GM23248 (cell line): Measurements from ENCODE around the gene LEKR1. TPM values are rescaled to one million over a fixed set of nuclear protein-coding genes. Genes with fewer than 3 reads are reported as not detected.

Experiments used
- DNase-seq: peaks from one replicate; pipeline ENCODE4 v3.0.0-alpha.2; 2015
- H2AFZ ChIP-seq: fragments of 200-600 bp; sonication (generic); 2 replicates; pipeline ENCODE4 v1.6.1; 2016; ENCODE audit warnings: antibody characterized with exemption
- H3F3A ChIP-seq: fragments of 200-600 bp; sonication (generic); 2 replicates; pipeline ENCODE4 v1.6.1; 2016; ENCODE audit warnings: mild to moderate bottlenecking, antibody characterized with exemption, mixed run types; ENCODE audit not compliant: insufficient read depth
- H3K27ac ChIP-seq: fragments of 200-600 bp; sonication (generic); 2 replicates; pipeline ENCODE4 v1.5.1; 2016; ENCODE audit warnings: mild to moderate bottlenecking
- H3K27me3 ChIP-seq: fragments of 200-600 bp; sonication (generic); replicated peaks from 2 replicates; pipeline ENCODE4 v1.6.1; 2016; ENCODE audit warnings: mild to moderate bottlenecking; ENCODE audit not compliant: insufficient read depth
- H3K36me3 ChIP-seq: fragments of 200-600 bp; sonication (generic); 2 replicates; pipeline ENCODE4 v1.6.1; 2016; ENCODE audit warnings: low read depth, mild to moderate bottlenecking
- H3K4me1 ChIP-seq: fragments of 200-600 bp; sonication (generic); 2 replicates; pipeline ENCODE4 v1.6.1; 2016; ENCODE audit warnings: mild to moderate bottlenecking; ENCODE audit not compliant: insufficient read depth
- H3K4me2 ChIP-seq: fragments of 200-600 bp; sonication (generic); one replicate; pipeline ENCODE4 v1.6.1; 2016; ENCODE audit warnings: mild to moderate bottlenecking; ENCODE audit not compliant: unreplicated experiment
- H3K4me3 ChIP-seq: fragments of 200-600 bp; sonication (generic); 2 replicates; pipeline ENCODE4 v1.5.1; 2016; ENCODE audit warnings: mild to moderate bottlenecking
- H3K79me2 ChIP-seq: fragments of 200-600 bp; sonication (generic); 2 replicates; pipeline ENCODE4 v1.6.1; 2016; ENCODE audit warnings: mild to moderate bottlenecking; ENCODE audit not compliant: insufficient read depth
- H3K9ac ChIP-seq: fragments of 200-600 bp; sonication (generic); 2 replicates; pipeline ENCODE4 v1.6.1; 2016; ENCODE audit warnings: mild to moderate bottlenecking
- H3K9me2 ChIP-seq: fragments of 200-600 bp; sonication (generic); 2 replicates; pipeline ENCODE4 v1.6.1; 2016; ENCODE audit warnings: mixed run types, mild to moderate bottlenecking, moderate library complexity; ENCODE audit not compliant: insufficient read depth
- H3K9me3 ChIP-seq: fragments of 200-600 bp; sonication (generic); one replicate; pipeline ENCODE4 v1.6.1; 2017; ENCODE audit warnings: low read depth
- H4K20me1 ChIP-seq: fragments of 200-600 bp; sonication (generic); 2 replicates; pipeline ENCODE4 v1.6.0; 2016; ENCODE audit not compliant: insufficient read depth
- EZH2 ChIP-seq: fragments of 200-600 bp; sonication (generic); IDR thresholded peaks from 2 replicates; pipeline ENCODE4 v1.6.1; 2018; ENCODE audit warnings: antibody characterized with exemption, mild to moderate bottlenecking; ENCODE audit not compliant: insufficient read depth, poor library complexity, severe bottlenecking
- EZH2phosphoT487 ChIP-seq: fragments of 200-600 bp; sonication (generic); IDR thresholded peaks from 2 replicates; pipeline ENCODE4 v1.6.1; 2018; ENCODE audit warnings: antibody characterized with exemption, moderate library complexity, mild to moderate bottlenecking, low read depth; ENCODE audit not compliant: insufficient read depth
- WGBS, 2 experiments: methylation state at CpG; one replicate each; pipeline ENCODE4 v1.1.6; 2015 to 2017; ENCODE audit warnings: low lambda C conversion rate in 2 of 2, low coverage in 1 of 2; ENCODE audit errors: missing lambda C conversion rate in 2 of 2; 5-methylcytosine and 5-hydroxymethylcytosine counted together
- in situ Hi-C: fragments of 300-500 bp; cut with MboI; formaldehyde crosslinking; loops from 2 replicates; pipeline ENCODE4 v1.15.0; 2020
- polyA plus RNA-seq: library from polyadenylated mRNA; unstranded; fragments of >200 nt; fragmentation: Nextera tagmentation; extraction: Ambion mirVana; gene quantifications from 2 replicates; pipeline ENCODE4 v1.2.1, GENCODE V29; 2016
- total RNA-seq: library from RNA; depleted of rRNA; stranded (reverse); fragments of >200 nt; shearing (Covaris generic); gene quantifications from 2 replicates; pipeline ENCODE4 v1.2.3, GENCODE V29; 2014

LEKR1 gene
- total and polyA plus RNA-seq, 2 experiments from 2014 or later: 0.32 to 0.43 TPM

DNA sequence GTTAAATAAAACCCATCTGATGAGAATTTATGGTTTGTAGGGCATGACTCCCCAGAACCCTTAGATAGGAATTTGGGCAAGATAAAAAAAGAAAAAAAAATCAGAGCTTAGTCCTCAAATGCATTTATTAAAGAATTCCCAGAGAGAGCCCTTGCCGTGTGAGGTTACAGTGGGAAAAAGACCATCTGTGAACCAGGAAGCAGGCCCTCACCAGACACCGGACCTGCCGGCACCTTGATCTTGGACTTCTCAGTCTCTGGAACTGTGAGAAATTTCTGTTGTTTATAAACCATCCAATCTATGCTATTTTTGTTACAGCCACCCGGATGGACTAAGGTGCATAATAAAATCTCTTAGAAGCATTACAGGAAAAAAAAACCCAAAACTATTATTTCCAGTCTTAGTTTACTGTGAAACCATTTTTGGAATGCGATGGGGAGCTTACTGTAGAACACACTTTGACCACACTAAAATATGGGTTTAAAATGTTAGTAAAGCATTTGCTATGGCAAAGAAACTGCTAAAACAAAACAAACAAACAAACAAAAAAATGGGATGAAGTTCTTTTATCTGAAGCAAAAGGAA, 72.2 kb downstream of the LEKR1 start:
- Histone ChIP-seq H3K27me3 (no peaks in the 10 kb centered on the region), H3K9ac (no peak overlapping the region), H3K79me2 (no peaks in the 10 kb centered on the region), H3F3A (no peaks in the 10 kb centered on the region), H3K9me3 (no peaks in the 10 kb centered on the region), H3K4me2 (no peak overlapping the region), H3K36me3 (no peaks in the 10 kb centered on the region), H2AFZ (peak overlapping the region; percentile 18; the same call in 1 of the 2 replicates), H3K4me3 (no peak overlapping the region), H3K9me2 (no peaks in the 10 kb centered on the region), H3K4me1 (peaks cover 4% of the 10 kb centered on the region; the same call in 1 of the 2 replicates), H4K20me1 (no peaks in the 10 kb centered on the region), H3K27ac (no peak overlapping the region)
- DNase-seq: no peak
- TF ChIP-seq EZH2 (no peak), EZH2phosphoT487 (no peak)
- in situ Hi-C loops: no loop called here
- 75 to 78% methylated on average over 5 of the region's 5 CpGs for WGBS, 2 experiments

DNA sequence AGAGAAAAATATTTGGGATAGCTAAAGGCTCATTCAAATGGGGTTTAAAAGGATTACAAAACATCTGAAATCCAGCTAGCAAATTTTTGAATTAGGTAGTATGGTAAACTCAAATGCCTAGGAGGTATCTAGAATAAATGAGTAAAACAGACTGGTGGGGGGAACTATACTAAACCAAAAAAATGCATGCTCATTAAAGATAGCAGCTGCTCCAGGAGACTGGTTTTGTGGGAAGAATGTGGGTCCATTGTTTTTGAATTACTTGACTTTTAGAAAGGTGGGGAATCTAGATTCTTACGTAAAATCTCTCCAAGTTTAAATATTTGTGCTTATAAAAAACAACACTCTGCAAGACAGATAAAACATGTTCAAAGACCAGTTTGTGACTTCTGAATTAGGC, 73.8 kb downstream of the LEKR1 start:
- H3K27me3 ChIP-seq: no peaks in the 10 kb centered on the region
- no peaks in the 10 kb centered on the region for H3K36me3 ChIP-seq
- in situ Hi-C loops: no loop called here
- H4K20me1 ChIP-seq: no peaks in the 10 kb centered on the region
- H3K9me3 ChIP-seq: no peaks in the 10 kb centered on the region
- no peak for DNase-seq
- no peak overlapping the region for H3K9ac ChIP-seq
- TF ChIP-seq EZH2phosphoT487 (no peak), EZH2 (no peak)
- peaks cover 3% of the 10 kb centered on the region; the same call in 1 of the 2 replicates for H3K4me1 ChIP-seq
- no peaks in the 10 kb centered on the region for H3K79me2 ChIP-seq
- no peaks in the 10 kb centered on the region for H3K9me2 ChIP-seq
- H3K4me3 ChIP-seq: no peak overlapping the region
- H2AFZ ChIP-seq: no peak overlapping the region
- WGBS, 2 experiments: 92 to 96% methylated on average over 1 of the region's 1 CpG
- H3F3A ChIP-seq: no peaks in the 10 kb centered on the region
- H3K4me2 ChIP-seq: no peak overlapping the region
- H3K27ac ChIP-seq: no peak overlapping the region

DNA sequence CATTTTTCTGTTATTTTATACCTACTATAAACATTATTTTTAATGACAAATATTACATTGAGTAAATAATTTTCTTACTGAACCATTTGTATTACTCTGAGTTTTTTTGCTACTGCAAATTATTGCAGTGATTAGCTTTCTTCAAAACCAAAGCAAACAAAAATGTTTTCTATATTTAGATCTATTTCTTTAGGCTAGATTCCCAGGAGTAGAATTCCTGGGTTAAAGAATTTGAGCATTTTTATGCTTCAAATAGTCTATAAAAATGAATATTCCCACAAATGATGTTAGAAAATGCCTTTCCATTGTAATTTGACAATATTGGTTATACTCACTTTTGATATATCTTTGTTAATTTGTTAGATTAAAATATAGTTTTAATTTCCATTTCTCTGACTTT, 76.8 kb downstream of the LEKR1 start:
- in situ Hi-C loops: no loop called here
- Histone ChIP-seq H3F3A (no peaks in the 10 kb centered on the region), H3K4me3 (no peak overlapping the region), H3K4me1 (peaks cover 3% of the 10 kb centered on the region; the same call in 1 of the 2 replicates), H3K79me2 (no peaks in the 10 kb centered on the region), H3K27ac (no peak overlapping the region), H3K9me2 (no peaks in the 10 kb centered on the region; the same call in 1 of the 2 replicates), H4K20me1 (no peaks in the 10 kb centered on the region), H3K4me2 (no peak overlapping the region), H2AFZ (no peak overlapping the region), H3K9me3 (no peaks in the 10 kb centered on the region), H3K9ac (no peak overlapping the region), H3K36me3 (no peaks in the 10 kb centered on the region), H3K27me3 (no peaks in the 10 kb centered on the region)
- TF ChIP-seq EZH2: no peak
- TF ChIP-seq EZH2phosphoT487: no peak
- peak; percentile 3 for DNase-seq

DNA sequence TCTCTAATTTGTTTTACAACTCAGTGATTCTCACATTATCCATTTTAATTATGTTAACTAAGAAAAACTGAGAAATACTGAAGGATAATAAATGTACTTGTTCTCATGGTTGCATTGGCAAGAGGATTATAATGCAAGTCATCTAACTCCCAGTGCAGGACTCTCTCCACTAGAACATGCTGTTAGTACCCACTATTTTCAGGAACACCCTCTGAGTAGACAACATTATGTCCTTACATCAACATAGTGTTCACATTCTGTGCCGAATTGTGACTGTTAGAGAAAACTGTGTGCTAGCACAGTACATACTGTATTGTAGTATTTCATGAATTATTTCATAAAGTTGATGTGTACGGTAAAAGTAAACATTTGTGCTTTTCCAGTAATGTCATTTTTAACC, 80.1 kb downstream of the LEKR1 start:
- Histone ChIP-seq H3K27ac (no peak overlapping the region), H2AFZ (no peak overlapping the region), H3K9me3 (no peaks in the 10 kb centered on the region), H3K27me3 (no peaks in the 10 kb centered on the region), H3K9me2 (no peaks in the 10 kb centered on the region; the same call in 1 of the 2 replicates), H3K4me2 (no peak overlapping the region), H3K79me2 (no peaks in the 10 kb centered on the region), H3K9ac (no peak overlapping the region), H3F3A (no peaks in the 10 kb centered on the region), H3K4me3 (no peak overlapping the region), H3K36me3 (no peaks in the 10 kb centered on the region), H4K20me1 (no peaks in the 10 kb centered on the region), H3K4me1 (peaks cover 7% of the 10 kb centered on the region; the same call in 1 of the 2 replicates)
- TF ChIP-seq EZH2 (no peak), EZH2phosphoT487 (no peak)
- WGBS, 2 experiments: 95% methylated on average over 2 of the region's 2 CpGs
- DNase-seq: no peak
- in situ Hi-C loops: no loop called here

DNA sequence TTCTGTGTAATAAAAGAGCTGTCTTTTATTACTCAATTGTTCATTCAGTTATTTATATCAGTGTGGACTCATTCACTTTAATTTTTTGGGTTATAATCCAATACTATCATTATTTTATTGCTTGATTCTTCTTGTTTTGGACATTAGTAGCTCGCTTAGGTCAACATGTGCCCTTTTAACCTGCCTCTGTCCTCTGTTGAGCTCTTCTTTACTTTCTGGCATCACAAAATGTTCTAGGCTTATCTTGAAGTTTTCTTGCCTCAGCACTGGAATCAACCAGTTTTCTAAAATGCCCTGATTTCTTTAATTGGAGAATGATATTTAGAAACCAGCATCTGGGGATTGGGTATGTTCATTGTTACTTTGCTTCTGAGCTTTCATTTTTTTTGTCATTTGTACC, 82.2 kb downstream of the LEKR1 start:
- 89 to 94% methylated on average over 1 of the region's 1 CpG for WGBS, 2 experiments
- Histone ChIP-seq H2AFZ (no peak overlapping the region), H3K79me2 (no peaks in the 10 kb centered on the region), H3K9ac (no peak overlapping the region), H3K4me2 (no peak overlapping the region), H3K27me3 (no peaks in the 10 kb centered on the region), H3F3A (no peaks in the 10 kb centered on the region), H3K4me1 (0 out of 2 replicates have a peak, but pooled peaks cover 5% of the 10 kb centered on the region), H4K20me1 (no peaks in the 10 kb centered on the region), H3K9me2 (no peaks in the 10 kb centered on the region; the same call in 1 of the 2 replicates), H3K9me3 (no peaks in the 10 kb centered on the region), H3K4me3 (no peak overlapping the region), H3K36me3 (no peaks in the 10 kb centered on the region), H3K27ac (no peak overlapping the region)
- in situ Hi-C loops: no loop called here
- no peak for DNase-seq
- no peak for TF ChIP-seq EZH2
- no peak for TF ChIP-seq EZH2phosphoT487
